Activated naive CD8-positive, alpha-beta T cell treated with anti-CD3 and anti-CD28 coated beads for 36 hours (primary cell): Measurements from ENCODE around the gene SLC6A19. TPM values are rescaled to one million over a fixed set of nuclear protein-coding genes. Genes with fewer than 3 reads are reported as not detected.

Experiments used
- DNase-seq: peaks from one replicate; pipeline ENCODE4 v3.0.0; 2021
- H3K27ac Mint-ChIP-seq: one replicate; pipeline ENCODE4 v1.8.0; 2022; ENCODE audit warnings: mild to moderate bottlenecking, moderate library complexity, mixed read lengths
- H3K27me3 Mint-ChIP-seq: one replicate; pipeline ENCODE4 v1.8.0; 2022; ENCODE audit warnings: mild to moderate bottlenecking, mixed read lengths
- H3K36me3 Mint-ChIP-seq: one replicate; pipeline ENCODE4 v1.8.0; 2021; ENCODE audit warnings: mild to moderate bottlenecking, mixed read lengths
- H3K4me1 Mint-ChIP-seq: one replicate; pipeline ENCODE4 v1.8.0; 2021; ENCODE audit warnings: mixed read lengths
- H3K4me3 Mint-ChIP-seq: one replicate; pipeline ENCODE4 v1.8.0; 2022; ENCODE audit warnings: mild to moderate bottlenecking, moderate library complexity, mixed read lengths
- H3K9me3 Mint-ChIP-seq: one replicate; pipeline ENCODE4 v1.8.0; 2022; ENCODE audit warnings: mixed read lengths
- total RNA-seq, 2 experiments: library from RNA; stranded (reverse); gene quantifications; one replicate each; pipeline ENCODE4 v1.2.3, GENCODE V29; 2021

The SLC6A19 gene
- total RNA-seq, 2 experiments from 2014 or later = not detected

DNA sequence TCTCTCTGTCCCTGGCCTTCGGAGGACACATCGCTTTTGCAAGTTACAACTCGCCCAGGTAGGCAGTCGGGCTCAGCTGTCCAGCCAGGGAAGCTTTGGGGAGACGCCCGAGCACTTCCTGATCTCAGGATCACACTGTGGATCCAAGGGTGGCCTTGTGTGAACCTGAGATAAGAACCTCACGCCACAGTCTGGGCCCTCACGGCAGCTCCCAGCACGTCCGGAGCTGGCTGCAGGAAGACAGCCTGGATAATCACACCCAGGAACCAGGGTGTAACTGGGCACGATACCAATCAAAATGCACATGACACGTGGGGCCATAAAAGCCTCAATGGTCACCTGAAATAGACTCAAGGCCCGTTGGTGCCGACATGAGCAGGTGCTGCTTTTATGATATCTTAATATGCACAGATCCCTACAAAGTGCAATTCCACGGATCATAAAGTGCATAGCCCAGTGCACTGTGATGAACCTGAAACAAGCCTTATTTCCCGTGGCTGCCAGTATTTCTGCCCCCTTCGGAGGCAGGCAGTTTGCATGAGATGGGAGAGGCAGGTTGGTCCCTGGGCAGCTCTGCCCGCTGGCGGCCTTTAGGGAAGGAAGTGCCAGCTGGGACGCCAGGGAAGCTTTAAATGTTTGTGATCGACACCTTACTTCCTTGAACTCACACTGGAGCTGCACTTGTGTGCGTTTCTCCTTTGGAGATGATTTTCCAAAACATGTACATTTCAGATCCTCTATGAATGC lies 38.3 kb downstream of the SLC6A19 start:
- no peaks in the 10 kb centered on the region for H3K27me3 Mint-ChIP-seq
- no peak overlapping the region for H3K4me3 Mint-ChIP-seq
- no peak overlapping the region for H3K27ac Mint-ChIP-seq
- peaks cover 12% of the 10 kb centered on the region for H3K9me3 Mint-ChIP-seq
- DNase-seq = no peak
- H3K4me1 Mint-ChIP-seq = no peaks in the 10 kb centered on the region
- H3K36me3 Mint-ChIP-seq = no peaks in the 10 kb centered on the region

- H3K36me3 Mint-ChIP-seq = no peaks in the 10 kb centered on the region
- H3K9me3 Mint-ChIP-seq = peaks cover 10% of the 10 kb centered on the region
- no peaks in the 10 kb centered on the region for H3K4me1 Mint-ChIP-seq
- H3K27ac Mint-ChIP-seq = no peak overlapping the region
- H3K27me3 Mint-ChIP-seq = no peaks in the 10 kb centered on the region
- DNase-seq = no peak
- H3K4me3 Mint-ChIP-seq = no peak overlapping the region
Observed at GRCh38 chr5:1240496-1241260, 39.3 kb downstream of the SLC6A19 start.

DNA sequence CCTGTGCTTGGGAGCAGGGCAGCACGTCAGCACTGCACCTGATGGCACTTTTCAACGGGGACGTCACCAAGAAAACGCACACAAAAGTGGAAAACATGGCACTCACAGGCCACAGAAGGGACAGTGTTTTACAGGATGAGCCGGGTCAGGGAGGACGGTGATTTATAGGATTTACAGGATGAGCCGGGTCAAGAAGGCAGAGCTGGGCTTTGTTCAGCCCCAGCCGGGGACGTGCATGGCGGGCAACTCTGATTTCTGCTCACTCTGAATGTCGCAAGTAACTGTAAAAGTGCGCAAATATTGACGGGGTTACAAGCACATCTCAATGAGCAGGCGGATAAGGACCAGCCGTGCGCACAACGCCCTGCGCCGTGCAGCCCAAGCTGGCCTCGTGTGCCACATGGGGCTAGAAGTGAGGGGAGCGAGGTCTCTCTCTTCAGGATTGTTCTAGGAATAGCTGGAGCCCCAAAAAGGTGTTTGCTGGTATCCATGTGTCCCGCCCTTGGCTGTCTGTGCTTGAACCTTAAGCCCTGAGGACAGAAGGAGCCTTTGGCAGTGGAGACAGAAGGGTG lies 40.2 kb downstream of the SLC6A19 start:
- Mint-ChIP-seq H3K27me3 (peaks cover under 1% of the 10 kb centered on the region), H3K4me3 (no peak overlapping the region), H3K27ac (no peak overlapping the region), H3K4me1 (no peaks in the 10 kb centered on the region), H3K36me3 (no peaks in the 10 kb centered on the region), H3K9me3 (peaks cover under 1% of the 10 kb centered on the region)
- no peak for DNase-seq

GRCh38 chr5:1242733-1243486 lies 41.5 kb downstream of the SLC6A19 start:
- H3K27me3 Mint-ChIP-seq = peaks cover 11% of the 10 kb centered on the region
- H3K9me3 Mint-ChIP-seq = no peaks in the 10 kb centered on the region
- H3K4me1 Mint-ChIP-seq = no peaks in the 10 kb centered on the region
- no peak overlapping the region for H3K27ac Mint-ChIP-seq
- H3K36me3 Mint-ChIP-seq = no peaks in the 10 kb centered on the region
- H3K4me3 Mint-ChIP-seq = no peak overlapping the region
- DNase-seq = no peak

- DNase-seq = no peak
- H3K27ac Mint-ChIP-seq = no peak overlapping the region
- H3K4me3 Mint-ChIP-seq = no peak overlapping the region
- H3K36me3 Mint-ChIP-seq = no peaks in the 10 kb centered on the region
- H3K9me3 Mint-ChIP-seq = no peaks in the 10 kb centered on the region
- peaks cover 14% of the 10 kb centered on the region for H3K27me3 Mint-ChIP-seq
- no peaks in the 10 kb centered on the region for H3K4me1 Mint-ChIP-seq
Observed at GRCh38 chr5:1243487-1244130, 42.2 kb downstream of the SLC6A19 start.

- Mint-ChIP-seq H3K9me3 (no peaks in the 10 kb centered on the region), H3K4me1 (no peaks in the 10 kb centered on the region), H3K36me3 (no peaks in the 10 kb centered on the region), H3K27ac (no peak overlapping the region), H3K27me3 (peaks cover 14% of the 10 kb centered on the region), H3K4me3 (no peak overlapping the region)
- no peak for DNase-seq
Observed at GRCh38 chr5:1244255-1244654, 42.9 kb downstream of the SLC6A19 start.

- no peak for DNase-seq
- H3K4me1 Mint-ChIP-seq = no peaks in the 10 kb centered on the region
- no peak overlapping the region for H3K27ac Mint-ChIP-seq
- H3K4me3 Mint-ChIP-seq = no peak overlapping the region
- no peaks in the 10 kb centered on the region for H3K36me3 Mint-ChIP-seq
- peaks cover 14% of the 10 kb centered on the region for H3K27me3 Mint-ChIP-seq
- H3K9me3 Mint-ChIP-seq = no peaks in the 10 kb centered on the region
Observed at GRCh38 chr5:1244976-1245375, 43.6 kb downstream of the SLC6A19 start.

- H3K4me1 Mint-ChIP-seq = no peaks in the 10 kb centered on the region
- H3K4me3 Mint-ChIP-seq = no peak overlapping the region
- H3K9me3 Mint-ChIP-seq = no peaks in the 10 kb centered on the region
- H3K27me3 Mint-ChIP-seq = peaks cover 14% of the 10 kb centered on the region
- DNase-seq = no peak
- H3K36me3 Mint-ChIP-seq = no peaks in the 10 kb centered on the region
- no peak overlapping the region for H3K27ac Mint-ChIP-seq
Observed at GRCh38 chr5:1245905-1246576, 44.6 kb downstream of the SLC6A19 start.

GRCh38 chr5:1246711-1247431 lies 45.5 kb downstream of the SLC6A19 start:
- H3K9me3 Mint-ChIP-seq = no peaks in the 10 kb centered on the region
- no peaks in the 10 kb centered on the region for H3K4me1 Mint-ChIP-seq
- H3K4me3 Mint-ChIP-seq = no peak overlapping the region
- peak; percentile 18 for DNase-seq
- peaks cover 14% of the 10 kb centered on the region for H3K27me3 Mint-ChIP-seq
- no peaks in the 10 kb centered on the region for H3K36me3 Mint-ChIP-seq
- H3K27ac Mint-ChIP-seq = no peak overlapping the region

DNA sequence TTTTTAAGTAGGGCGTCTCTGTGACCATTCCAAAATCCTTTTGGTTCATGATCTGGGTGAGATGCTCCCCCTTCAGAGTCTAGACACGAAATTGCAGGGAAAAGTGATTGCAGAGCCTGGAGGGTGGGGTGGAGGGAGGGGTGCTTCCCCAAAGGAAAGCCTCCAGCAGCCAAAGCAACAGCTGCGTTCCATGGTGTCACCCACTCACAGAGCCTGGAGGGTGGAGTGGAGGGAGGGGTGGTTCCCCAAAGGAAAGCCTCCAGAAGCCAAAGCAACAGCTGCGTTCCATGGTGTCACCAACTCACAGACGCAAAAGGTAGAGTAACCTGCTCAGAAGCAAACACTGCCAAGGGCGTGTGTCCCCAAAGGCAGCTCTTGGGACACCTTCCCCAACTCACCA lies 46.4 kb downstream of the SLC6A19 start:
- H3K4me1 Mint-ChIP-seq = no peaks in the 10 kb centered on the region
- H3K27ac Mint-ChIP-seq = no peak overlapping the region
- H3K36me3 Mint-ChIP-seq = no peaks in the 10 kb centered on the region
- no peak for DNase-seq
- no peak overlapping the region for H3K4me3 Mint-ChIP-seq
- H3K9me3 Mint-ChIP-seq = no peaks in the 10 kb centered on the region
- peaks cover 14% of the 10 kb centered on the region for H3K27me3 Mint-ChIP-seq

DNA sequence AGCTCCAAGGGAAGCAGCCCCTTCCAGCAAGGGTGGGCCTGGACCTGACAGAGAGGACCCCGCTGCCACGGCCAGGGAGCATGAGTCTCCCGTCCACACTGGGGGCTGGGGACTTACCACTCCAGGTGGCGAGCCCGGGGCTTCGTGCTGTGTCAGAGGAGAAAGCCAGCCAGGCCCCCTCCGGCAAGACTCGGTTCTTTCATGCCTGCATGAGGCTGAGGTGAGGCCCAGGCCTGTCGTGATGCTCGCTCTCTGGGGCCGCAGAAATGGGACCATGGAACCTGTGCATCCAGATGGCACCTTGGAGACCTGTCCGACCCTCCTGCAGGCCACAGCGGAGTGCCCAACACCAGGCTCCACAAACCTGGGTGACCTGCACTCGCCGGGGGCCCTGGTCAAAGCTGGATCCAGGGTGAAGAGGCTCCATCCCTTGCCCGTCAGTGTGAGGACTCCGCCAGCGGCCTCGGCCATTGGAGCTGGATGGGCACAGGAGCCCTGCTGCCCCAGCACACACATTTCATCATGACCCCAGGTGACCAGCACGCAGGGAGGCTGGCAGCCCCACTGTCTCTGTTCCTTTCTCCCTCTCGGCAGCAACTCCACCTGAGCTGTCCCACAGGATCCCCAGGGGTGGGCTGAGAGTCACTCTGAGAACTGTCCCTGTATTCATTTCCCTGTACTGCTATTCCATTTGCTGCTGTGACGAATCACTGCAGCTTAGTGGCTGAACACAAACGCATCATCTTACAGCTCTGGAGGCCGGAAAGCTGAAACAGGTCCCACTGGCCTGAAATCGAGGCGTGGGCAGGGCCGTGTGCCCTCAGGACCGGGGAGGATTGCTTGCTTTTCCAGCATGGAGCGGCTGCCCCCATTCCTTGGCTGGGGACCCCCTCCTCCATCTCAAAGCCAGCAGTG lies 48.2 kb downstream of the SLC6A19 start:
- no peaks in the 10 kb centered on the region for H3K4me1 Mint-ChIP-seq
- peaks cover 14% of the 10 kb centered on the region for H3K27me3 Mint-ChIP-seq
- H3K9me3 Mint-ChIP-seq = no peaks in the 10 kb centered on the region
- no peak overlapping the region for H3K4me3 Mint-ChIP-seq
- no peak for DNase-seq
- H3K36me3 Mint-ChIP-seq = no peaks in the 10 kb centered on the region
- H3K27ac Mint-ChIP-seq = no peak overlapping the region

GRCh38 chr5:1251678-1252580 lies 50.5 kb downstream of the SLC6A19 start:
- Mint-ChIP-seq H3K4me1 (peaks cover 6% of the 10 kb centered on the region), H3K9me3 (no peaks in the 10 kb centered on the region), H3K27me3 (peaks cover 10% of the 10 kb centered on the region), H3K36me3 (no peaks in the 10 kb centered on the region), H3K4me3 (no peak overlapping the region), H3K27ac (no peak overlapping the region)
- DNase-seq = no peak
